Measurements from ENCODE around the gene ABI3BP. TPM values are rescaled to one million over a fixed set of nuclear protein-coding genes. Genes with fewer than 3 reads are reported as not detected.

ABI3BP gene
- total RNA-seq, 1 experiment from 2014 or later, result 0.17 TPM

- DNase-seq (ENCODE audit: low read depth), result no peak
Observed at GRCh38 chr3:100882571-100882984, 110.6 kb downstream of the ABI3BP start.

- DNase-seq (ENCODE audit: low read depth), result no peak
Observed at GRCh38 chr3:100880845-100881244, 112.4 kb downstream of the ABI3BP start.

GRCh38 chr3:100880072-100880471, 113.1 kb downstream of the ABI3BP start:
- DNase-seq (ENCODE audit: low read depth), result no peak

GRCh38 chr3:100879195-100879810, 113.9 kb downstream of the ABI3BP start:
- no peak for DNase-seq (ENCODE audit: low read depth)

GRCh38 chr3:100877286-100877685, 115.9 kb downstream of the ABI3BP start:
- no peak for DNase-seq (ENCODE audit: low read depth)

GRCh38 chr3:100875239-100875638, 118.0 kb downstream of the ABI3BP start:
- DNase-seq (ENCODE audit: low read depth), result peak; percentile 83

- DNase-seq (ENCODE audit: low read depth), result no peak
Observed at GRCh38 chr3:100873611-100874010, 119.6 kb downstream of the ABI3BP start.

GRCh38 chr3:100871306-100871705, 121.9 kb downstream of the ABI3BP start:
- peak; percentile 4 for DNase-seq (ENCODE audit: low read depth)

- no peak for DNase-seq (ENCODE audit: low read depth)
Observed at GRCh38 chr3:100869787-100870186, 123.4 kb downstream of the ABI3BP start.

- DNase-seq (ENCODE audit: low read depth), result no peak
Observed at GRCh38 chr3:100868894-100869293, 124.3 kb downstream of the ABI3BP start.

GRCh38 chr3:100868096-100868495, 125.1 kb downstream of the ABI3BP start:
- DNase-seq (ENCODE audit: low read depth), result no peak

GRCh38 chr3:100865442-100865841, 127.8 kb downstream of the ABI3BP start:
- DNase-seq (ENCODE audit: low read depth), result no peak

GRCh38 chr3:100864471-100865250, 128.6 kb downstream of the ABI3BP start:
- no peak for DNase-seq (ENCODE audit: low read depth)

- DNase-seq (ENCODE audit: low read depth), result no peak
Observed at GRCh38 chr3:100857863-100858262, 135.4 kb downstream of the ABI3BP start.

- DNase-seq (ENCODE audit: low read depth), result no peak
Observed at GRCh38 chr3:100856821-100857220, 136.4 kb downstream of the ABI3BP start.

- DNase-seq (ENCODE audit: low read depth), result no peak
Observed at GRCh38 chr3:100852840-100853239, 140.4 kb downstream of the ABI3BP start.

- DNase-seq (ENCODE audit: low read depth), result no peak
Observed at GRCh38 chr3:100850701-100851100, 142.5 kb downstream of the ABI3BP start.

- DNase-seq (ENCODE audit: low read depth), result no peak
Observed at GRCh38 chr3:100850156-100850555, 143.1 kb downstream of the ABI3BP start.

GRCh38 chr3:100844063-100844936, 148.9 kb downstream of the ABI3BP start:
- DNase-seq (ENCODE audit: low read depth), result peak; percentile 17

GRCh38 chr3:100838157-100838556, 155.1 kb downstream of the ABI3BP start:
- no peak for DNase-seq (ENCODE audit: low read depth)

GRCh38 chr3:100836661-100837060, 156.6 kb downstream of the ABI3BP start:
- DNase-seq (ENCODE audit: low read depth), result no peak

GRCh38 chr3:100834332-100834731, 158.9 kb downstream of the ABI3BP start:
- no peak for DNase-seq (ENCODE audit: low read depth)

Data from Daoy (cell line).